Spleen (tissue), 11 donors: Measurements from ENCODE around the gene ANKRD13B. TPM values are rescaled to one million over a fixed set of nuclear protein-coding genes. Genes with fewer than 3 reads are reported as not detected.
A peak's percentile ranks its signal among the peaks of the same experiment; 100 is the strongest.

Experiments
- DNase-seq: peaks from one replicate; pipeline ENCODE4 v3.0.0-alpha.2; 2020
- H3K27ac ChIP-seq, 8 donors: fragments of 200-600 bp; sonication (generic) in 7 of 8; 1 replicate in 4 of 8; 2 replicates in 4 of 8; pipeline versions ENCODE4 v1.5.0 to v1.8.0; 2016 to 2021; ENCODE audit warnings: inconsistent platforms in 4 of 8, mild to moderate bottlenecking in 4 of 8, moderate library complexity in 1 of 8
- H3K27me3 ChIP-seq, 7 donors: fragments of 200-600 bp; sonication (generic) in 6 of 7; replicated peaks in 1 of 7; 1 replicate in 4 of 7; 2 replicates in 3 of 7; pipeline versions ENCODE4 v1.5.0 to v1.8.0; 2016 to 2021; ENCODE audit warnings: inconsistent platforms in 3 of 7, mild to moderate bottlenecking in 1 of 7
- H3K36me3 ChIP-seq, 6 donors: fragments of 200-600 bp; sonication (generic) in 5 of 6; 1 replicate in 4 of 6; 2 replicates in 2 of 6; pipeline versions ENCODE4 v1.5.0 to v1.8.0; 2016 to 2021; ENCODE audit warnings: inconsistent platforms in 2 of 6
- H3K4me1 ChIP-seq, 6 donors: fragments of 200-600 bp; sonication (generic) in 5 of 6; 1 replicate in 3 of 6; 2 replicates in 3 of 6; pipeline versions ENCODE4 v1.5.0 to v1.8.0; 2016 to 2021; ENCODE audit warnings: inconsistent platforms in 3 of 6
- H3K4me3 ChIP-seq, 8 donors: fragments of 200-600 bp; sonication (generic) in 7 of 8; 1 replicate in 4 of 8; 2 replicates in 4 of 8; pipeline versions ENCODE4 v1.5.0 to v1.8.0; 2016 to 2021; ENCODE audit warnings: inconsistent platforms in 4 of 8, mild to moderate bottlenecking in 4 of 8, moderate library complexity in 2 of 8
- H3K9me3 ChIP-seq, 8 donors: fragments of 200-600 bp; sonication (generic) in 7 of 8; 1 replicate in 4 of 8; 2 replicates in 4 of 8; pipeline versions ENCODE4 v1.5.0 to v1.8.0; 2016 to 2021; ENCODE audit warnings: inconsistent platforms in 4 of 8
- CTCF ChIP-seq, 11 experiments: fragments of 200-600 bp in 7 of 11; fragments of 450-650 bp in 4 of 11; sonication (generic) in 4 of 11; IDR thresholded peaks in 8 of 11; conservative IDR thresholded peaks in 3 of 11; 1 replicate in 7 of 11; 2 replicates in 4 of 11; pipeline versions ENCODE4 v1.4.0 to v1.8.0; 2016 to 2021; ENCODE audit warnings: antibody characterized with exemption in 11 of 11, inconsistent platforms in 4 of 11, mild to moderate bottlenecking in 1 of 11
- POLR2A ChIP-seq, 3 donors: fragments of 450-650 bp; IDR thresholded peaks; one replicate each; pipeline ENCODE4 v1.5.1; 2017; ENCODE audit warnings: antibody characterized with exemption in 3 of 3, mild to moderate bottlenecking in 1 of 3
- POLR2AphosphoS5 ChIP-seq, 3 donors: sonication (generic); formaldehyde crosslinking; IDR thresholded peaks; one replicate each; pipeline ENCODE4 v1.5.1; 2017; ENCODE audit warnings: antibody characterized with exemption in 3 of 3
- WGBS, 5 donors: extraction: QIAGEN DNeasy Blood & Tissue Kit in 3 of 5; methylation state at CpG; one replicate each; pipeline versions ENCODE4 v1.1.5 to v1.1.7; 2013 to 2018; 5-methylcytosine and 5-hydroxymethylcytosine counted together
- intact Hi-C: fragments of 100-400 bp; cut with DNase I; formaldehyde crosslinking; loops from one replicate; pipeline ENCODE4 v1.15.0; 2023; ENCODE audit warnings: low total_unique reads
- polyA plus RNA-seq, 3 donors: library from polyadenylated mRNA; stranded (reverse); fragments of 200-250 nt; gene quantifications; one replicate each; pipeline ENCODE4 v1.2.1, GENCODE V29; 2013
- total RNA-seq, 7 donors: library from RNA; depleted of rRNA in 3 of 7; stranded (reverse); fragments of >200 nt in 3 of 7; fragmentation: NEBNext Ultra II Directional in 4 of 7; extraction: Animal tissue kit (Norgen Biotek cat#: 25700) in 4 of 7; gene quantifications; one replicate each; pipeline versions ENCODE4 v1.1.0 to v1.2.1, GENCODE V29; 2016 to 2021
- donor health status: healthy with polysubstance abuse.
- donor health status: DM: no; HTN: no; CAD: no; lungs with moderate emphysema.
- donor health status: DM: no; HTN: no; CAD: no.
- donor health status: Bipolar disorder and iron deficiency.
- donor health status: healthy.
- donor health status: DM: no; HTN: no; CAD: no.
- donor health status: DM: yes; HTN: yes; CAD: no.

ANKRD13B gene
- total and polyA plus RNA-seq, 10 donors, result 0.85 to 5.5 (median 2.5) TPM

- H3K36me3 ChIP-seq, result peaks cover 0 to 39% (median 25%) of the 10 kb centered on the region in 6 donors
- WGBS, 5 donors, result 51 to 69% (median 57%) methylated on average over 8 to 12 of the region's 12 CpGs
- H3K27ac ChIP-seq, result peak overlapping the region; percentile 27 to 88 (median 75)
- intact Hi-C loops, result no loop called here
- TF ChIP-seq CTCF (IDR thresholded peaks at IDR 0.05 in 8 of 11, conservative IDR thresholded peaks at IDR 0.05 in 3 of 11) (no peak), POLR2A (IDR thresholded peaks at IDR 0.05) (no peak), POLR2AphosphoS5 (IDR thresholded peaks at IDR 0.05) (no peak)
- no peaks in the 10 kb centered on the region for H3K9me3 ChIP-seq
- DNase-seq, result no peak
- no peaks in the 10 kb centered on the region for H3K27me3 ChIP-seq
- peaks cover 43 to 76% (median 59%) of the 10 kb centered on the region in 6 donors for H3K4me1 ChIP-seq
- H3K4me3 ChIP-seq, result peak overlapping the region in 2 of 8 donors; percentile 25 to 55
These were observed 8.4 kb upstream of the ANKRD13B start for GRCh38 chr17:29584452-29585079.

GRCh38 chr17:29585080-29585751, 7.7 kb upstream of the ANKRD13B start:
- TF ChIP-seq POLR2A (IDR thresholded peaks at IDR 0.05) (no peak), POLR2AphosphoS5 (IDR thresholded peaks at IDR 0.05) (peak; percentile 51 to 67 (median 63)), CTCF (IDR thresholded peaks at IDR 0.05 in 8 of 11, conservative IDR thresholded peaks at IDR 0.05 in 3 of 11) (peak in 5 of 11 experiments; percentile 14 to 44 (median 27))
- H3K9me3 ChIP-seq, result no peaks in the 10 kb centered on the region
- H3K27me3 ChIP-seq, result no peaks in the 10 kb centered on the region
- peaks cover 0 to 33% (median 25%) of the 10 kb centered on the region in 6 donors for H3K36me3 ChIP-seq
- peaks cover 48 to 78% (median 65%) of the 10 kb centered on the region in 6 donors for H3K4me1 ChIP-seq
- peak overlapping the region; percentile 27 to 88 (median 75) for H3K27ac ChIP-seq
- H3K4me3 ChIP-seq, result peak overlapping the region in 6 of 8 donors; percentile 4 to 55 (median 20)
- intact Hi-C loops, result no loop called here
- WGBS, 5 donors, result 40 to 48% (median 45%) methylated on average over 6 to 8 of the region's 8 CpGs
- peak; percentile 76 for DNase-seq

GRCh38 chr17:29586676-29587469, 6.1 kb upstream of the ANKRD13B start:
- TF ChIP-seq CTCF (IDR thresholded peaks at IDR 0.05 in 8 of 11, conservative IDR thresholded peaks at IDR 0.05 in 3 of 11), result no peak
- no peak for TF ChIP-seq POLR2AphosphoS5 (IDR thresholded peaks at IDR 0.05)
- peaks cover 0 to 17% (median 13%) of the 10 kb centered on the region in 6 donors for H3K36me3 ChIP-seq
- H3K9me3 ChIP-seq, result no peaks in the 10 kb centered on the region
- peak overlapping the region in 4 of 8 donors; percentile 4 to 88 (median 80) for H3K27ac ChIP-seq
- WGBS, 5 donors, result 50 to 76% (median 61%) methylated on average over 5 to 9 of the region's 9 CpGs
- H3K4me1 ChIP-seq, result peaks cover 59 to 83% (median 74%) of the 10 kb centered on the region in 6 donors
- peaks cover 0 to 12% (median 0%) of the 10 kb centered on the region in 7 donors for H3K27me3 ChIP-seq
- peak overlapping the region in 1 of 8 donors; percentile 95 for H3K4me3 ChIP-seq
- intact Hi-C loops, result no loop called here
- DNase-seq, result no peak
